HG02588 (cell line): ENCODE data around the gene FIZ1.

Source experiments
- ATAC-seq: cut with Tn5 transposase; IDR thresholded peaks from one replicate; pipeline ENCODE4 v1.9.1; 2021; ENCODE audit warnings: mild to moderate bottlenecking, moderate library complexity; ENCODE audit not compliant: unreplicated experiment

Gene FIZ1, protein sequence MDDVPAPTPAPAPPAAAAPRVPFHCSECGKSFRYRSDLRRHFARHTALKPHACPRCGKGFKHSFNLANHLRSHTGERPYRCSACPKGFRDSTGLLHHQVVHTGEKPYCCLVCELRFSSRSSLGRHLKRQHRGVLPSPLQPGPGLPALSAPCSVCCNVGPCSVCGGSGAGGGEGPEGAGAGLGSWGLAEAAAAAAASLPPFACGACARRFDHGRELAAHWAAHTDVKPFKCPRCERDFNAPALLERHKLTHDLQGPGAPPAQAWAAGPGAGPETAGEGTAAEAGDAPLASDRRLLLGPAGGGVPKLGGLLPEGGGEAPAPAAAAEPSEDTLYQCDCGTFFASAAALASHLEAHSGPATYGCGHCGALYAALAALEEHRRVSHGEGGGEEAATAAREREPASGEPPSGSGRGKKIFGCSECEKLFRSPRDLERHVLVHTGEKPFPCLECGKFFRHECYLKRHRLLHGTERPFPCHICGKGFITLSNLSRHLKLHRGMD

DNA sequence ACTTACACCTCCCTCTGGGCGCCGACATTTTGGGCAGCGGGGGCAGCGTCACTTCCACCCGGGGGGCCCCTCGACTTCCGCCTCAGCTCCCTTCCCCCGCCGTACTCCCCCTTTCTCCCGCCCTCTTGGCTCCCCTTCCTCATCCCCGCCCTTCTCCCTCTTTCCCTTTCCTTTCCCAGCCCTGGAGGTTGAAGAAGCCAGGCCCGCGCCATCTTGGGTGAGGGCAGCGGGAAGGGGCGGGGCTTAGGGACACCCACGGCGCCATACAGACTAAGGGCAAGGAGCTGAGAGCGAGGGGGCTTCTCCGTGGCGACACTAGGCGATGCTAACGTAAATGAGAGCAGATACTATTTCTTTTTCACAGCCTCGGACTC is at the start of gene FIZ1:
FIZ1 (minus strand) TSS at position 50 of the 374 bp plus-strand sequence. CDS start 1,652 bp downstream, outside the sequence.
- peak; percentile 46 for ATAC-seq

DNA sequence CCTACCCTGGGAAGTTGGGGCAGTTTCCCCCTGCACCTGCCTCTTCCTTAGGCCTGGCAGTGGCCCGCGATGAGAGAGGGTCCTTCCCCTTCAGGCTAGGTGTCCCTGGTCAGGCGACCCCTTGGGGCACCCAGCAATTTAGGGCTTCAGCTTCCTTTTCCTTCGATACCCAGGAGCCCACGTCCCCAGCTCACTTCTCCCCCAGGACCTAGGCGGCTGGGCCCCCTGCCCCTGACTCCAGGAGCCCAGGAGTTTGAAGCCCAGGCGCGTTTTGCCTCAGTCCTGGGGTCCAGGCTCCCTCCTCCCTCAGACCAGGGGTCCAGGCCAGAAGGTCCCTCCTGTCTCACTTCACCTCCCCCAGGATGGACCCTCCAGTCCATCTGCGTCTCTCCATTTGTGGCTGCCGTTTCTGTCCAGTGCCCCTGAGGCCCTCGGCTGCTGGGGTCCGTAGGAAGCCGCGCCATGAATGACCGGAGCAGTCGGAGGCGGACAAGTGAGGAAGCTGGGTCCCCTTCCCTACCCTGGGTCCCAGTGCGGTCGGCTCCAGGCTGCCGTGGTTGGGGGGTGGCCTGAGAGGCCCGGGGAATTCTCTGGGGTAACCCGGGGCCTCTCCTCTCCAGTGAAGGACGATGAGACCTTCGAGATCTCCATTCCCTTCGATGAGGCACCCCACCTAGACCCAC is 49.4 kb upstream of the FIZ1 start:
- ATAC-seq, result no peak

DNA sequence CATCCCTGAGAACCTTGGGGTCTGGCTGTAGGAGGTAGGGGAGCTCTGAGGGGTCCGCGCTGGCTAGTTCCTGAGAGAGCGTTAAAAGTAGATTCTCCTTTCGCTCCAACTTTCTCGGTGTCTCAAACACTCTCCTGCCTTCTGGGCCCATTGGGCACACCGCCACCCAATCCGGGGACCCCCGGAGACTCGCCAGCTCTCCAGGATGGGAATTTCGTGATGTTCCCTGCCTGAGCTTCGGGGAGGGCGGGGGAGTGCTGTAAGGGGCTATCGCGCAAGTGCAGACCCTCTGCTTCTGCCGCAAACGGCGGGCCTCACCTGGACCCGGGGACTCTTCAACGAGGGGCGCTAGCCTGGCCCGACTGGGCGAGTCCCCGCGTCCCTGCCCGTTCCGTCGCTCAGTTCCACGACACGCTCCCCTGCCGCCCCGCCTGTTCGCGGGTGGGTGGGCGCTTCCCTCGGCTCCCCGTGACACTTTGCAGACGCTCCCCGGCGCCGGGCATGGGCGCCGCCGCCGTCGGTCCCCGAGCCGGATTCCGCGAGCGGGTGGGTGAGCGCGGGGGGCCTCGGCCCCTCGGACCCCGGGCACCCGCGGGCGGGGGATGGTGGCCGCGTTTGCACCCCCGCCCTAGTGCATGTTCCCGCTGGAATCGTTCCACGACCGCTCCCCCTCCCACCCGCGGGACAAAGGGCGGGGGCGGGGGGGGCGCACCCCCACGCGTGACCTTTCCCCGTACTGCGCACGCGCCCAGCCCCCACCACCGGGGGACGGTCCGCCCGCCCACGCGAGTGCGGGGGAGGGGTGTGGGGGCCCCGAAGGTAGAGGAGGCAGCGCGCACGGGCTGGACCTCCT is 48.6 kb upstream of the FIZ1 start, which contains the start of gene CCDC106:
CCDC106 (plus strand) TSS at position 481 of the 853 bp plus-strand sequence. CDS start 835 bp downstream, outside the sequence.
- ATAC-seq, result no peak

DNA sequence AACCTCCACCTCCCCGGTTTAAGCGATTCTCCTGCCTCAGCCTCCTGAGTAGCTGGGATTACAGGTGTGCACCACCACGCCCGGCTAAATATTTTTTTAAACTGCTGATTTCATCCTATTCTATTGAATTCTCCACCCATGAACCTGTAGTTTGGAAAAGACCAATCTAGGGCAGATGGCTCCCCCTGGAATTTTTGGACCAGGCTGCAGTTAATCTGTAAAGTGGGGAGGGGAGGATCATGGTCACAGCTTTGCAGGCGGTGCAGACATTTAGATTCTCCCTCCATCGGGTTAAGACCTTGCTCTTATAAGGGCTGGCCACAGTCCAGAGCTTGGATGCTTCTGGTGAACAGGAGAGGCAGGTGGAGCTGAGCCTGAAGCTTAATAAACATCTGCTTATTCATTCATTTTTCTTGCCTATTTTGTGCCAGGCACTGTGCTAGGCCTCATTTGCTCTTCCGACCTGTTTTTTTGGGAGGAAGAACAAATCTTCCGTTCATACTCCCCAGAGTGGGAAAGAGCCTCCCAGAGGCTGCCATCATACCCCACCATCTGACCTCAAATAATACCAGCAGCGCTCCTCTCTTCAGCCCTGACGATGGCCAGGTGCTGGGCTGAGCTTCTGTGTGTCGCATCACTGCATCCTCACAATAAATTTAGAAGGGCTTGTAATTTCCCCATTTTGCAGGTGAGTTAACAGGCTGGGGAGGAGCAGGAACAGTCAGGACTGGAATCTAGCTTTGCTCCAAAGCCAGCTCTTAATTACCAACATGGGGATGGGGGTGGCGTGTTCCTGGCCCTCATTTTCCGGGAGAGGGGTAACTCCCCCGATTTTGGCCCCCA is 47.8 kb upstream of the FIZ1 start:
- ATAC-seq, result no peak

DNA sequence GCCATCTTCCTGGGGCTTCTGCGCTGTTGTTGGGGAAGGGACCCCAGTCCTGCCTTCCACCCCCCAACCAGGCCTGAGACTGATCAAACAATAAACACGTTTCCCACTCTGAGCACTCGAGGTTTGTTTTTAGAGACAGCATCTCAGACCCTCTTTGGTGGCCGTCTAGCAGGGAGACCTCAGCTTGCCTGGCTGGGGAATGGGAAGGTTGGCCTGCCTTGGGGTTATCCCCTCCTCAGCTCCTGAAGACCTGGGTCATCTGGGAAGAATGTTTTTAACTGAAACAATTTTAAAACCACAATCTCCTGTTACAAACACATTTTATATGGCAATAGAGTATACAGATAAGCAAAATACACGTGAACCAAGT is 46.2 kb upstream of the FIZ1 start:
- no peak for ATAC-seq

DNA sequence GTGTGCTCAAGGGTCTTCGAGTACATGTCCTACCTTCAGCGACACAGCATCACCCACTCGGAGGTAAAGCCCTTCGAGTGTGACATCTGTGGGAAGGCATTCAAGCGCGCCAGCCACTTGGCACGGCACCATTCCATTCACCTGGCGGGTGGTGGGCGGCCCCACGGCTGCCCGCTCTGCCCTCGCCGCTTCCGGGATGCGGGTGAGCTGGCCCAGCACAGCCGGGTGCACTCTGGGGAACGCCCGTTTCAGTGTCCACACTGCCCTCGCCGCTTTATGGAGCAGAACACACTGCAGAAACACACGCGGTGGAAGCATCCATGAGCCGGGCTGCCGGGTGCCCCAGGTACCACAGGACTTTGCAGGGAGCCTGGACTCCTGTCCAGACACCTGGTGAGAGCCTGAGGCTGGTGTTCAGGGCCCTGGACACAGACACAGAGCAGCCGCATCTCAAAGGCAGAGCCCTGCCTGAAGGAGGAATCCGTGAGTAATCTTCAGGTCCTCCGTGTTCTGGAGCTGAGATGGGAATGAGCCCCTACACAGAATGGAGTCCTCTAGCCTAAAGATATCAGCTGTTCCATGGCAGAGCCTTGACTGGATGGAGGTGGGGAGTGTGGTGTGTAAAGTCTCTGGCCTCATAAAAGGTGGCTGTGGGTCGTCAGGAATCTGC is 45.7 kb upstream of the FIZ1 start:
- no peak for ATAC-seq

DNA sequence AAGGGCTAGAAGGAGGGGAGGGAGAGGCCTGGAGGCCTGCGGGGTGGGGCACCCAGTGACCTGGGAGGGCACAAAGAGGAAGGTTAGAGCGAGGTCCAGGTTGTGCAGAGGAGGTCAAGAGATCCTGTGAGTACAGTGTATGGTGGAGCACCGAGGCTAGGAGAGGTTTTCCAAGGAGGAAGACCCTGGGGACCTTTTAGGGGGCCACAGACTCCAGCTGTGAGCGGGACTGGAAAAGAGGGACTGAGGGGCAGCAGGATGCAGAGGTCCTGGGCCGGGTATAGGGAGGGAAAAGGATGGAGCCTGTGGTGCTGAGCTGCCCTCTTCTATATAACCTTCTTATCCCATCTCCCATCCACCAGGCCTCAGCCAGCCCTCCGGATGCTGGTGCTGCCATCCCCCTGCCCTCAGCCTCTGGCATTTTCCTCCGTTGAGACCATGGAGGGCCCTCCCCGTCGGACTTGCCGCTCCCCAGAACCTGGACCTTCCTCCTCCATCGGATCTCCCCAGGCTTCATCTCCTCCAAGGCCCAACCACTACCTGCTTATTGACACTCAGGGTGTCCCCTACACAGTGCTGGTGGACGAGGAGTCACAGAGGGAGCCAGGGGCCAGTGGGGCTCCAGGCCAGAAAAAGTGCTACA is 45.0 kb upstream of the FIZ1 start:
- no peak for ATAC-seq

DNA sequence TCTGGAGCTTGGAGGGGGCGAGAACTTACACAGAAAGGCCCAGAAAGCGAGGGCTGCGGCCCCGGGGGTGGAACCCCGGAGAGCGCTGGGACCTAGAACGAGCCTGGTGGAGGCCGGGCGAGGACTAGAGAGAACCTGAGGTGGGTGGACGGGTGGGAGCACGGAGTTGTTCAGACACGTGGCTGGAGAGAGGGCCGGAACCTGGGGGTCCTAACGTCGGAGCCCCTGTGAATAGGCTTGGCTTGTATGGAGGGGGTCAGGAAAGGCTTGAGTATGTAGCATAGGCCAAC is 44.5 kb upstream of the FIZ1 start:
- ATAC-seq, result no peak

DNA sequence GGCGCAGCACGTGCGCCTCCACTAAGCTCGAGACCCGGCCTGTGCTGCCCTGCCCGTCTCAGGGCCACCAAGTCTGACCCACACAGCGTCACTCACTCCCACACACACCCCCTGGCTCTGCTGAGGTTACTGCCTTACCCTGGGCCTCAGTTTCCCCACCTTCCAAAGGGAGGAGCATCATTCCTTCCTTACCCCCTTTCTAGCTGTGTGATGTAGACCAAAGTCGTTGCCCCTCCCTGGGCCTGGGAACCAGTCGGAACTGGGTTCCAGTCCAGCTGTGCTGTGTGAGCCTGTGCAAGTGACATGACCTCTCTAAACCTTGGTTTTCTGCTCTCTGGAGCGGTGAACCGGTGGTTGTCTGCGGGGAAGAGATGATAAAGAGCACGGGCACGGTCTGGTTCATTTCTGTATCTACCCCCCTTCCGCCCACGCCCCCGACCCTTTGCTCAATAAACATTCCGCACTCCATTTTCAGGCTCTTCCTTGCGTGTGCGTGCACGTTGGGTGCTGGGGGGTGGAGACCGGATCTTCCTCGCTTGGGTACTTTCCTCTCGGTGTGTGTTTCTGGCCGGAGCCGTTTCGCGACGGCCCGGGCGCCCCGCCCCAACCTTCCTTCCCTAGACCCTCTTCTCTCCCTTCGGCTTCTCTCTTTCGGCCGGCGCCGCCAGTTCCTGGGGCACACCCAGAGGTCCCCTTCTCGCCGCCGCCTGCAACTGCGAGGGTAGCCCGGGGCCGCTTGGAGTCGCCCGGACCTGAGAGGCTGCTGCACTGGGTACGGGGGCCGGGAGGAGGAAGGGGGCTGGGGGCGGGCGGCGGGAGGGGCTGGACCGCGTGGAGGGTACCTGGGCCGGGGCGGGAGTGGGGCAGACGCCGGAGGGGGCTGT is 43.9 kb upstream of the FIZ1 start, which contains the start of gene ZNF581:
ZNF581 (plus strand) TSS at position 647 of the 884 bp plus-strand sequence. CDS start 923 bp downstream, outside the sequence.
- no peak for ATAC-seq

DNA sequence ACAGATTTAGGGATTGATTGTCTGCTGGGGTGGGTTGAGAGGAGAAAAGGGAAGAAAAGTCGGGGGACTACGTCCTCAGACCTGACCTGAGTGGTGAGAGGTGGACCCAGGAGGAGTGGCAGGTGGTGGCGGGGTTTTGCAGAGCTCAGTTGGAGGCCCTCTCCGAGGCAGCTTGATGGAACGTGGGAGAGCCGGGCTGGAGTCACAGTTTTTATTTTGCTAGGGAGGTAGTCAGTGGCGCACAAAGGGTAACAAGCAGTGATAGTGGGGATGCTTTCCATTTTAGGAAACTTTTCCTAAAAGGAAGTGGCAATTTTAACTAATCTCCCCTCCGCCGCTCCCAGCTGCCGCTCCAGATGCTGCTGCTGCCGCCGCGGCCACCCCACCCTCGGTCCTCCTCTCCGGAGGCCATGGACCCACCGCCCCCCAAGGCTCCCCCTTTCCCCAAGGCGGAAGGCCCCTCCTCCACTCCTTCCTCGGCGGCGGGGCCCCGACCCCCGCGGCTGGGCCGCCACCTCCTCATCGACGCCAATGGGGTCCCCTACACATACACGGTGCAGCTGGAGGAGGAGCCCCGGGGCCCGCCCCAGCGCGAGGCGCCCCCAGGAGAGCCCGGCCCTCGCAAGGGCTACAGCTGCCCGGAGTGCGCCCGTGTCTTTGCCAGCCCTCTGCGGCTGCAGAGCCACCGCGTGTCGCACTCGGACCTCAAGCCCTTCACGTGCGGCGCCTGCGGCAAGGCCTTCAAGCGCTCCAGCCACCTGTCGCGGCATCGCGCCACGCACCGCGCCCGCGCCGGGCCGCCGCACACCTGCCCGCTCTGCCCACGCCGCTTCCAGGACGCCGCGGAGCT is 43.1 kb upstream of the FIZ1 start:
- ATAC-seq, result no peak

DNA sequence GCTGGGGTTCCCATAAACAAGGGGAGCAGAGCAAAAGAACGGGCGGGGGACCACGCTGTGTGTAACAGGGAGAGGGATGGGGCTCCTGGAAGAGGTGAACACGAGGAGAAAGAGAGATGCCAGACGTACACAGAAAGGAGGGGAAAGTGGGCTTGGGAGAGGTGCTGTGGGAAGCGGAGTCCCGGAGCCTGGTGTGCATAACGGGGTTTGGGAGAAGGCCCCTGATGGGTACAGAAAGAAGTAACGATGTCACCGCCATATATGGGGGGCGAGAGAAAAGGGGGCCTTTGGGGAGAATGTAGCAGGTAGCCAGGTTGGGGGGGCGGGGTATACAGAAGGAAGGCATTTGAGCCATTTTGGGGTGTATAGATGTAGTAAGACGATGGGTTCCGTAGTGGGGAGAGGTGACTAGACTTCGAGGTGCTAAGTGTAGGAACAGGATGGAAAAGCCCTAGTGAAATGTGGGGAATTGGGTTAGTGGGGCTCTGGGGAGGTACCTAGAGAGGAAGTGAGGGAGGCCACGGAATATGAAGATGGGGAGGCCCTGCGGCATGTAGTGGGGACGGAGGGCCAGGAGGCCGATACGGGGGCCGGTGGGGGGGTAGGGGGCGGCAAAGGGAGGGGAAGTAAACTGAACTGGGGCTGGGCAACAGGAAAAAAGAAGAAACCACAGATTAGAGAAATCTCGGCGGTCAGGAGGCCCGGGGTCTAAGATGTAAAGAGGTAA is 42.3 kb upstream of the FIZ1 start:
- no peak for ATAC-seq

DNA sequence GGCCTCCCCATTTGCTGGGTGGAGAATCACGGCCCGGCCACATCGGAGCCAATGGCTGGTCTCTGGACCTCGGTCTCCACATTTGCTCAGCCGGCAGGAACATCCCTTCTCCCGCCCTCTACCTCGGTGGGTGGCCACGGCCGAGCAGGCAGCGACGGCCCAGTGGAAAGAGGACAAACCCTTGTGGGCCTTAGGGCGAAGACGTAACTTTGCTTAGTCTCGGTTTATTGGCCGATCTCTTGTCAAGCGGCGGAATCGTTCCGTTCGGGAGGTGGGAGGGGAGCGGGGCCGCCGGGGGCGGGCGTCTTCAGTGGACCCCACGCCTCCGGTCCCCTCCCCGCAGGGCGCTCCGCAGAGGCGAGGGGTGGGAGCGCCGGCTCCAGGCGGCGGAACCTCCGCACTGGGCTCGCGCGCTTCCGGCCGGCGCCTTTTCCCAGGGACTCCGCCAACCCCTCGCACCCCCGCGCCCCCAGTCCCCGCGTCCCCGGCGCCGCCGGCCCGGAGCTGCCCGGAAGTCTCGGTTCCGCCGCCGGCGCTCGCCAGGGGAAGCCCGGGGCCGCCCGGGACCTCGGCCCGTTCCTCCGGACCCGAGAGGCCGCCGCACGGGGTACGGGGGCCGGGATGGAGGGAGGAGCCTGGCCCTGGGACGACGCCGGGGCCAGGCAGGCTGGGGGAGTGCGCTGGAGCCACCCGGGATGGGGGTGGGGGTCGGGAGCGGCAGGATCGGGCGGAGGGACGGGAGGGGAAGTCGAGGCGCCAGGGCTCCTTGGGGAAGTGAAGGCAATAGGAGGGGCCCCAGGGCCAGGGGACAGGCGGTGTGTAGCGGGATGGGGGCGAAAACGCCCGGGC is 41.5 kb upstream of the FIZ1 start, which contains the start of gene ZNF580:
ZNF580 (plus strand) TSS at position 426 of the 849 bp plus-strand sequence. CDS start 1,507 bp downstream, outside the sequence.
- no peak for ATAC-seq

DNA sequence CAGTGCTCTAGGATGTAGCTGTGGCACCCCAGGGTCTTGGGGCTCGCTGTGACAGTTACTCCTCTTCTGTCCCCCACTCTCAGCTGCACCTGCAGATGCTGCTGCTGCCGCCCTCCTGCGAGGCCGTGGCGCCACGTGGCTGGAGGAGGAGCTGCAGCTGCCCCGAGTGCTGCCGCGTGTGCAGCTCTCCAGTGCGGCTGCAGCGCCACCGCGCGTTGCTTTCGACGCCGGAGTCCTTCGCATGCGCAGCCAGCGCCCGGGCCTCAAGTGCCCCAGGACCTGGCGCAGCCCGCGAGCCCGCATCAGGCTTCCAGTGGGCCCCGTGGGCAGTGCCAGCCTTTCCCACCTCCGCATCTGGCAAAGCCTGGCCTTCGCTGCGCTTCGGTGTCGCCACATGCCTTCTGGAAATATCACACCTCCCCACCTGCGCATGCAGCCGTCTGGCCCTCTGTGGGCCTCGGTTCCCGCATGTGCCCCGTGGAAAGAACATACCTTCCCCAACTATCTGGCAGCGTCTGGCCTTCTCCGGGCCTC is 40.8 kb upstream of the FIZ1 start:
- no peak for ATAC-seq

DNA sequence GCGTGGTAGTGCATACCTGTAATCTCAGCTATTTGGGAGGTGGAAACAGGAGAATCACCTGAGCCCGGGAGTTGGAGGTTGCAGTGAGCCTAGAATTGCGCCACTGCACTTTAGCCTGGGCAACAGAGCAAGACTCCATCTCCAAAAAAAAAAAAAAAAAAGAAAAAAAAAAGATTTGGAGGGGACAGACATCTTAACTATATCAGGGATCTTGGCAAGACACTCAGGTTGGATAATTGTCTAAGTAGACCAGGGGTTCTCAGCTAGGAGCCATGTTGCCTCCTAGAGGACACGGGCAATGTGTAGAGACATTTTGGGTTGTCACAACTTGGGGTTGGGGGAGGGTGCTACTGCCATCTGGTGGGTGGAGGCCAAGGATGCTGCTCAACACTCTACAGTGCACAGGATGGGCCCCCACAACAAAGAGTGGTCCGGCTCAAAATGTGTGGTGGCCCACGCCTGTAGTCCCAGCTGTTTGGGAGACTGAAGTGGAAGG is 39.6 kb upstream of the FIZ1 start:
- ATAC-seq, result no peak

DNA sequence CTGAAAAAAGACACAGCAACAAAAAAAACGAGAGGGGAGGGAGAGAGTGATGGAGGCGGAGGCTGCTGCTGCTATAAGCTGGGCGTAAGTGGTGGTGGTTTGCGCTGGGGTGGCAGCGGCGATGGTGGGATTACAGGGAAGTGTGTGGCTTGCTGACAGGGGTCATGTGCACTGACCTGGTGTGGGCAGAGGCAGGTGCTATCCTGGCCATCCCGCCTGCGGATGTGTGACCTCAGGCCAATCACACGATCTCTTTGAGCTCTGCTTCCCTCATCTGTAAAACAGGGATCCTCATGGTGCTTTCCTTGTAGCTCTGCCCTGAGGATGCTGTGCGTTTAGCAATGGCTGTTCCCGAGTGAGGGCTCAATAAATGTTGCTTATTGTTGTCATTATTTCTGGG is 38.2 kb upstream of the FIZ1 start:
- no peak for ATAC-seq
